ENCODE measurements around the gene GRAMD1B.

The GRAMD1B gene

GRCh38 chr11:123531325-123531724 lies 101.3 kb downstream of the GRAMD1B start:
- DNase-seq (ENCODE audit: low read depth): no peak
- no peak overlapping the region for H3K4me3 ChIP-seq (replicated peaks; ENCODE audit: low read depth, low read length)
- no peak for TF ChIP-seq CTCF (IDR thresholded peaks at IDR 0.05; ENCODE audit: low read length, missing control alignments)

GRCh38 chr11:123532131-123532530 lies 102.1 kb downstream of the GRAMD1B start:
- no peak for TF ChIP-seq CTCF (IDR thresholded peaks at IDR 0.05; ENCODE audit: low read length, missing control alignments)
- no peak for DNase-seq (ENCODE audit: low read depth)
- H3K4me3 ChIP-seq (replicated peaks; ENCODE audit: low read depth, low read length): no peak overlapping the region

- DNase-seq (ENCODE audit: low read depth): no peak
- no peak overlapping the region for H3K4me3 ChIP-seq (replicated peaks; ENCODE audit: low read depth, low read length)
- no peak for TF ChIP-seq CTCF (IDR thresholded peaks at IDR 0.05; ENCODE audit: low read length, missing control alignments)
Measured at GRCh38 chr11:123535401-123535800, 105.3 kb downstream of the GRAMD1B start.

GRCh38 chr11:123536690-123537437 lies 106.8 kb downstream of the GRAMD1B start:
- peak; percentile 30 for DNase-seq (ENCODE audit: low read depth)

GRCh38 chr11:123537726-123538125 lies 107.7 kb downstream of the GRAMD1B start:
- no peak for DNase-seq (ENCODE audit: low read depth)
- no peak overlapping the region for H3K4me3 ChIP-seq (replicated peaks; ENCODE audit: low read depth, low read length)
- no peak for TF ChIP-seq CTCF (IDR thresholded peaks at IDR 0.05; ENCODE audit: low read length, missing control alignments)

More at GRCh38 chr11:123536690-123537437, 106.8 kb downstream of the GRAMD1B start:
- no peak overlapping the region for H3K4me3 ChIP-seq (replicated peaks; ENCODE audit: low read depth, low read length)
- TF ChIP-seq CTCF (IDR thresholded peaks at IDR 0.05; ENCODE audit: low read length, missing control alignments): no peak

GRCh38 chr11:123543797-123544196 lies 113.7 kb downstream of the GRAMD1B start:
- peak; percentile 59 for DNase-seq (ENCODE audit: low read depth)
- TF ChIP-seq CTCF (IDR thresholded peaks at IDR 0.05; ENCODE audit: low read length, missing control alignments): no peak
- H3K4me3 ChIP-seq (replicated peaks; ENCODE audit: low read depth, low read length): no peak overlapping the region
